ENCODE results near the gene CPXM1. TPM values are rescaled to one million over a fixed set of nuclear protein-coding genes. Genes with fewer than 3 reads are reported as not detected.

CPXM1 gene
- total RNA-seq, 2 donors from 2014 or later: 80.1 to 106 TPM

GRCh38 chr20:2767768-2768631, 32.4 kb downstream of the CPXM1 start:
- Mint-ChIP-seq H3K9me3 (no peaks in the 10 kb centered on the region), H3K36me3 (ENCODE audit: low read depth) (no peaks in the 10 kb centered on the region), H3K4me3 (no peak overlapping the region), H3K27me3 (ENCODE audit: insufficient read depth) (peaks cover 30% of the 10 kb centered on the region), H3K27ac (no peak overlapping the region), H3K4me1 (peaks cover 2% of the 10 kb centered on the region)
- DNase-seq: peak; percentile 53
- H3K9ac ChIP-seq (ENCODE audit: extremely low read depth, low read length, poor library complexity, severe bottlenecking): no peak overlapping the region
- H3K4me3 ChIP-seq (ENCODE audit: low read length): no peak overlapping the region
- H3K27ac ChIP-seq (ENCODE audit: low read depth, low read length): no peak overlapping the region
- no peak for TF ChIP-seq CTCF (conservative IDR thresholded peaks at IDR 0.05)
- no peaks in the 10 kb centered on the region for H3K4me1 ChIP-seq (ENCODE audit: control insufficient read depth, insufficient read depth, low read length)
- H3K36me3 ChIP-seq (ENCODE audit: control insufficient read depth, insufficient read depth, low read length): no peaks in the 10 kb centered on the region
- H3K9me3 ChIP-seq (ENCODE audit: control insufficient read depth, low read length): no peaks in the 10 kb centered on the region
- 85 to 88% methylated on average over 4 to 11 of the region's 15 CpGs for WGBS, 2 experiments (ENCODE audit: insufficient coverage in 1 of 2, insufficient read length in 1 of 2)
- peaks cover 6% of the 10 kb centered on the region for H3K27me3 ChIP-seq (ENCODE audit: control insufficient read depth, insufficient read depth, low read length, poor library complexity, severe bottlenecking)

- Mint-ChIP-seq H3K36me3 (ENCODE audit: low read depth) (no peaks in the 10 kb centered on the region), H3K27ac (no peak overlapping the region), H3K4me3 (no peak overlapping the region), H3K9me3 (no peaks in the 10 kb centered on the region), H3K27me3 (ENCODE audit: insufficient read depth) (peaks cover 18% of the 10 kb centered on the region), H3K4me1 (peaks cover 14% of the 10 kb centered on the region)
- H3K9me3 ChIP-seq (ENCODE audit: control insufficient read depth, low read length): no peaks in the 10 kb centered on the region
- H3K9ac ChIP-seq (ENCODE audit: extremely low read depth, low read length, poor library complexity, severe bottlenecking): no peak overlapping the region
- TF ChIP-seq CTCF (conservative IDR thresholded peaks at IDR 0.05): peak; percentile 45
- 73 to 74% methylated on average over 3 to 5 of the region's 5 CpGs for WGBS, 2 experiments (ENCODE audit: insufficient coverage in 1 of 2, insufficient read length in 1 of 2)
- no peak overlapping the region for H3K27ac ChIP-seq (ENCODE audit: low read depth, low read length)
- DNase-seq: peak; percentile 60
- H3K27me3 ChIP-seq (ENCODE audit: control insufficient read depth, insufficient read depth, low read length, poor library complexity, severe bottlenecking): peaks cover 6% of the 10 kb centered on the region
- H3K4me3 ChIP-seq (ENCODE audit: low read length): no peak overlapping the region
- no peaks in the 10 kb centered on the region for H3K36me3 ChIP-seq (ENCODE audit: control insufficient read depth, insufficient read depth, low read length)
- H3K4me1 ChIP-seq (ENCODE audit: control insufficient read depth, insufficient read depth, low read length): peaks cover 5% of the 10 kb centered on the region
Measured at GRCh38 chr20:2763186-2763585, 37.2 kb downstream of the CPXM1 start.

GRCh38 chr20:2762578-2763131, 37.8 kb downstream of the CPXM1 start:
- peaks cover 14% of the 10 kb centered on the region for H3K4me1 Mint-ChIP-seq
- H3K36me3 Mint-ChIP-seq (ENCODE audit: low read depth): no peaks in the 10 kb centered on the region
- no peak for TF ChIP-seq CTCF (conservative IDR thresholded peaks at IDR 0.05)
- Histone ChIP-seq H3K4me3 (ENCODE audit: low read length) (no peak overlapping the region), H3K4me1 (ENCODE audit: control insufficient read depth, insufficient read depth, low read length) (peaks cover 5% of the 10 kb centered on the region), H3K27me3 (ENCODE audit: control insufficient read depth, insufficient read depth, low read length, poor library complexity, severe bottlenecking) (peaks cover 1% of the 10 kb centered on the region), H3K9me3 (ENCODE audit: control insufficient read depth, low read length) (no peaks in the 10 kb centered on the region), H3K36me3 (ENCODE audit: control insufficient read depth, insufficient read depth, low read length) (no peaks in the 10 kb centered on the region), H3K9ac (ENCODE audit: extremely low read depth, low read length, poor library complexity, severe bottlenecking) (no peak overlapping the region), H3K27ac (ENCODE audit: low read depth, low read length) (no peak overlapping the region)
- H3K27me3 Mint-ChIP-seq (ENCODE audit: insufficient read depth): peaks cover 19% of the 10 kb centered on the region
- no peaks in the 10 kb centered on the region for H3K9me3 Mint-ChIP-seq
- DNase-seq: peak; percentile 82
- no peak overlapping the region for H3K27ac Mint-ChIP-seq
- 44 to 60% methylated on average over 1 to 2 of the region's 2 CpGs for WGBS, 2 experiments (ENCODE audit: insufficient coverage in 1 of 2, insufficient read length in 1 of 2)
- no peak overlapping the region for H3K4me3 Mint-ChIP-seq

Measured in endodermal cell (in vitro differentiated cells).